ENCODE data around the gene LDLRAP1.
A peak's percentile ranks its signal among the peaks of the same experiment; 100 is the strongest.
"Not testable (repeated sequence)": the region's sequence is repeated elsewhere in the genome, so short reads cannot be mapped to it uniquely, and the experiment has no call there.

Gene LDLRAP1

DNA sequence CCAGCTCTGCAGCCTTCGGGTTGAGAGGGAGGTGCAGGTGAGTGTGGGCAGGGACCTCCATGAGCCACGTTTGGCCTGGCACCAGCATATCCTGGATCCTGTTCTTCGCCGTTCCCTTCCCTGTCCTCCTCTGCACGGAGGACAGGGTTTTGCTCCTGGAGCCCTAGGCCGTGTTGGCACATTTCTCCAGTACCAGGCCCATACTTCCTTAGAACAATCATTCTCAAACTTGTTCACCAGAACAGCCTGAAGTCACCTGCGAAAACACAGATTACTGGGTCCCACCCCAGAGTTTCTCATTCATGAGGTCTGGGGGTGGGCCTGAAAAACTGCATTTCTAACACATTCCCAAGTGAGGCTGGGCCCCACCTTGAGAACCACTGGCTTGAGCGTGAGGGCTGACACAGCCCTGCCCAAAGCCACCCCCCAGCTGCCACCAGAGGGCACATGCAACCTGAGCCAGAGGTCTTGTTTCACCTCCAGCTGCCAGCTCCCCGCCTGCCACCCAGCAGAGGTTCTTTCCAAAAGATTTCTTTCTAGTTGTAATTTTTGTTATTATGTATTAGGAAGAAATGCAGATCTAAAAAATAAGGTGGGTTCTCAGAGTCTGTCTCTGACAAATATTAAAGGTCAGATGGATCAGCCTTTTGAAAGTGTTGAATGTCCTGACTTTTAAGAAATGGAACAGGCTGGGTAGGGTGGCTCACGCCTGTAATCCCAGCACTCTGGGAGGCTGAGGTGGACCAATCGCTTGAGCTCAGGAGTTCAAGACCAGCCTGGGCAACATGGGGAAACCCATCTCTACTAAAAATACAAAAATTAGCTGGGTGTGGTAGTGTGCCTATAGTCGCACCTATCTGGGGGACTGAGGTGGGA lies 39.6 kb upstream of the LDLRAP1 start:
- TF ChIP-seq CTCF (IDR thresholded peaks at IDR 0.05; ENCODE audit: borderline replicate concordance, control extremely low read depth, extremely low read depth, insufficient read depth, missing control alignments), result peak; percentile 36
- in situ Hi-C loops (cut with MboI; ENCODE audit: low sequenced_read_pairs, unreplicated experiment), result no loop called here
- DNase-seq (ENCODE audit: low spot score), result no peak

- DNase-seq (ENCODE audit: low spot score), result no peak
- no peak for TF ChIP-seq CTCF (IDR thresholded peaks at IDR 0.05; ENCODE audit: borderline replicate concordance, control extremely low read depth, extremely low read depth, insufficient read depth, missing control alignments)
- in situ Hi-C loops (cut with MboI; ENCODE audit: low sequenced_read_pairs, unreplicated experiment), result no loop called here
Measured at GRCh38 chr1:25504706-25505595, 38.5 kb upstream of the LDLRAP1 start.

DNA sequence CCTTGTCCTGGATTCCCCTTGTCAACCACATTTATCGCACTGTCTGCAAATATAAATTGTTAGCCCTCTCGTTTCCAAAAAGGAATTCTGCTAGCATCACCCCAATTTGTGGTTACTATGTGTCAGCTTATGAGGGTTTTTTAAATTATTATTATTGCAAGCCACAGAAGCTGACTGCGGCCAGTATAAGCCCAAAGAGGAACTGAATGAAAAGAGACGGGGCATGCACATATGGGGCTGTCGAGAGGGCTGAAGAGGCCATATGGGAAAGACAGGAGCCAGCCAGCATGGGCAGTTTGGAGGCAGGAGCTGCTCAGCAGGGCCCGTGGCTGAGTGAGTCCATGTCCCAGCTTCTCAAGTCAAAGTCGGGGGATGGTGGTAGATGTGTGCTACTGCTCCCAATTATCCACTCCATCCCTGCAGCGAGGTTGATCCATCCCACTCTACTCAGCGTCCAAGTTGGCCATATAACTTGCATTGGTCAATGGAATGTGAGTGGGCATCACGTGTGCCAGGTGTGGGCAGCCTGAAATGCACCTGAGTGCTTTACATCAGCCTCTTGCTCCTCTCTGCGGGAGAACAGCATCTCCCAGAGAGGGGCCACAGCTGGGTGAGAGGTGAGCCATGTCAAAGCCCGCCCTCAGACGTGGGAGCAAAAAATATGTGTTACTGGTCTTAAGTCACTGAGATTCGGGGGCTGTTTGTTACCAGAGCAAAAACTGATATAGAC lies 37.6 kb upstream of the LDLRAP1 start:
- no peak for DNase-seq (ENCODE audit: low spot score)
- in situ Hi-C loops (cut with MboI; ENCODE audit: low sequenced_read_pairs, unreplicated experiment), result no loop called here
- no peak for TF ChIP-seq CTCF (IDR thresholded peaks at IDR 0.05; ENCODE audit: borderline replicate concordance, control extremely low read depth, extremely low read depth, insufficient read depth, missing control alignments)

DNA sequence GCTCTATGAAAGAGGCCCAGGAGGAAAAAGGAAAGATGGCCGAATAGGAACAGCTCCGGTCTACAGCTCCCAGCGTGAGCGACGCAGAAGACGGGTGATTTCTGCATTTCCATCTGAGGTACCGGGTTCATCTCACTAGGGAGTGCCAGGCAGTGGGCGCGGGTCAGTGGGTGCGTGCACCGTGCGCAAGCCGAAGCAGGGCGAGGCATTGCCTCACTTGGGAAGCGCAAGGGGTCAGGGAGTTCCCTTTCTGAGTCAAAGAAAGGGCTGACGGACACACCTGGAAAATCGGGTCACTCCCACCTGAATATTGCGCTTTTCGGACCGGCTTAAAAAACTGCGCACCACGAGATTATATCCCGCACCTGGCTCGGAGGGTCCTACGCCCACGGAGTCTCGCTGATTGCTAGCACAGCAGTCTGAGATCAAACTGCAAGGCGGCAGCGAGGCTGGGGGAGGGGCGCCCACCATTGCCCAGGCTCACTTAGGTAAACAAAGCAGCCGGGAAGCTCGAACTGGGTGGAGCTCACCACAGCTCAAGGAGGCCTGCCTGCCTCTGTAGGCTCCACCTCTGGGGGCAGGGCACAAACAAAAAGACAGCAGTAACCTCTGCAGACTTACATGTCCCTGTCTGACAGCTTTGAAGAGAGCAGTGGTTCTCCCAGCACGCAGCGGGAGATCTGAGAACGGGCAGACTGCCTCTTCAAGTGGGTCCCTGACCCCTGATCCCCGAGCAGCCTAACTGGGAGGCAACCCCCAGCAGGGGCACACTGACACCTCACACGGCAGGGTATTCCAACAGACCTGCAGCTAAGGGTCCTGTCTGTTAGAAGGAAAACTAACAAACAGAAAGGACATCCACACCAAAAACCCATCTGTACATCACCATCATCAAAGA lies 36.6 kb upstream of the LDLRAP1 start:
- in situ Hi-C loops (cut with MboI; ENCODE audit: low sequenced_read_pairs, unreplicated experiment); DNase-seq (ENCODE audit: low spot score): not testable (repeated sequence)

DNA sequence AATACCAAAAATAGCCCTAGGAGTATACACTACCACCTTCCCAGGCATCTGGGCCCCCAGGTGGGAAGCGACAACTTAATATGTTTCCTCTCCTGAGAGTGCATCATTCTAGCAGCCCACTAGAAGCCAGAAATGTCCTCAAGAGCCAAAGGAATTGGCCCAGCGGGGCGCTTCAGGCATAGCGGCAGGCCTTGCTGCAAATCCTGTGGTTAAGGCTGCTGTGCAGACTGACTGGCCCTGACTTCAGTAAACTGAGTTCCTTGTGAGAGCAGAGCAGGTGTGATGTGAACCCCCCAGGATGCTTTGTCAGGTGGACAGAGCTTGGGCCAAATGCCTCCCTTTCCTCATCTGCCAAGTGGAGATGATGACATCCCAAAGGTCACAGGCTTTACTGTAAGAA lies 29.7 kb upstream of the LDLRAP1 start:
- in situ Hi-C loops (cut with MboI; ENCODE audit: low sequenced_read_pairs, unreplicated experiment), result no loop called here

More for the DNA sequence above, 29.7 kb upstream of the LDLRAP1 start:
- no peak for TF ChIP-seq CTCF (IDR thresholded peaks at IDR 0.05; ENCODE audit: borderline replicate concordance, control extremely low read depth, extremely low read depth, insufficient read depth, missing control alignments)
- DNase-seq (ENCODE audit: low spot score), result no peak
